NCI-H82 (cell line): Measurements from ENCODE around the gene PLPPR1.

Experiments
- DNase-seq: peaks from one replicate; lab custom pipeline; 2025; lab: John Stamatoyannopoulos, UW

PLPPR1 gene

DNA sequence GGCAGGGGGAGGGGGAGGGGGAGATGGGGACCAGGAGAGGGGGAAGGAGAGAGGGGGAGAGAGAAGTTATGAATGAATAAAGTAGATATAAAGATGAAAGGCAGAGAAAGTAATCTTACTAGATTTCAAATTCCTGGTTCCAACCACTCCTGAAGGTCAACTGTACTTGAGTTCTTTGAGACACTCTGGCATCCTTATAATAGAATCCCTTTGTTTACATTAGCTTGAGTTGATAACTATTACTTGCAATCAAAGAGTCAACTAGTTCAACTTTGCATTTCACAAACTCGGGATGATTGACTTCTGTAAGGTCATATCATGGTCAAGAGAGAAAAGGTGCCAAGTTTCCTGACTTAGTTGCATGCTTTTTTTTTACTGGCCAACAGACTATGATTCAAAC lies 314.1 kb downstream of the PLPPR1 start:
- DNase-seq, result no peak

DNA sequence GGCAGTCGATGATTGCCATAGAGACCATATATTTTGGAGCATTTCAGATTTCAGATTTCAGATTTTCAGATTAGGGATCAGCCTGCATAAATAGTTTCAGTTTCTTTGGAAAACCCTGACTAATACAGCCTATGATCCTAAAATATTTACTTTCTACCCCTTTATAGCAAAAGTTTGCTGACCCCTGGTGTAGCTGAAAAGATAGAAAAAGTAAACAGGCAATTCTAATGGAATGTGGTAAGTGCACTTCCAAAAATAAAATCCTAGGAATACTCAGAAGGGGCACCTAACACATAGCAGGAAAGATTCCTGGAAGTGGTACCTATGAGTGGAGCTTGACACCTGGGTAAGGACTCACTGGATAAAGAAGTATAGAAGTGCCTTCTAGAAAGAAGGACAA lies 321.8 kb downstream of the PLPPR1 start:
- DNase-seq, result no peak

DNA sequence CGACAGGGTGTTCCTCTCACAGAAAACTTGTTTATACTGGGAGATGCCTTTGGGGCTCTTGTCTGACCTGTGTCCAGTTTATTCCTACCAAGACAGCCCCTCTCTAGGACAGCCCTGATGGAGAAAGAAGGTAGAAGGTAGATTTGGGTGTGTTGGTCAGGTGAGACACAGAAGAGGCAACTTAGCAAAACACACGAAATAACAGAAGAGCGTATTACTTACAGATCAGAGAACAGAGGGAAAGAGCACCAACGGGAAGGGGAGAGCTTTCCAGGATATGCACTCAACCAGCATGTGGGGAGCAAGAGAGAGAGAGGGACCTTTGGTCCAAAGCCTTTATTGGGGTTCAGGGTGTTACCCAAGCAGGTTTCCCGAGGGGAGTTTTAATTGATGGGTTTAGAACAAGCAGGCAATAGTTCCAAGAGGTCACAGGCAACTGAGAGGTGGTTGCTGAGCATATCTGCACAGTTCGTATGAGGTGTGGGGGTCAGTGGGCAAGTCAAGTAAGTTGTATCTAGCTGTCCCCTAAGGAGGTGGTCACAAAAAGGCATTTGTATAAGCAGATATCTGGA lies 324.5 kb downstream of the PLPPR1 start:
- no peak for DNase-seq

DNA sequence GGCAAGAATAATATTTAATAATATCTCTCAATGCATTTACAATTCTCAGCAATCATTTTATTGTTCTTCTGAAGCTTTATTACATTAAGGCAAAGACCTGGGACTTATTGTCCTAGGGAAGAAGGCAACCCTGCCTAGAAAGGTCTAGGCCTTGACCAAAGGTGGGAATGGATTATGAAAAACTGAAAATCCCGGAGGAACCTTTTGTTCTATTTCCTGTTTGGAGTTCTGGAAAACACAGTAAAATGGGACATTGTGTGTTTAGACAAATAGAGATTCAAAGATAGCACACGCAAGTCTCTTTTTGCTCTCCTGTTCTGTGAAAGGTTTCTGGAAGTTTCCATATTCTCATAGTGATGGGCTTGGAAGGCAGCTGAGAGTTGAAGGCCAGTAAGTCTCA lies 325.2 kb downstream of the PLPPR1 start:
- no peak for DNase-seq

DNA sequence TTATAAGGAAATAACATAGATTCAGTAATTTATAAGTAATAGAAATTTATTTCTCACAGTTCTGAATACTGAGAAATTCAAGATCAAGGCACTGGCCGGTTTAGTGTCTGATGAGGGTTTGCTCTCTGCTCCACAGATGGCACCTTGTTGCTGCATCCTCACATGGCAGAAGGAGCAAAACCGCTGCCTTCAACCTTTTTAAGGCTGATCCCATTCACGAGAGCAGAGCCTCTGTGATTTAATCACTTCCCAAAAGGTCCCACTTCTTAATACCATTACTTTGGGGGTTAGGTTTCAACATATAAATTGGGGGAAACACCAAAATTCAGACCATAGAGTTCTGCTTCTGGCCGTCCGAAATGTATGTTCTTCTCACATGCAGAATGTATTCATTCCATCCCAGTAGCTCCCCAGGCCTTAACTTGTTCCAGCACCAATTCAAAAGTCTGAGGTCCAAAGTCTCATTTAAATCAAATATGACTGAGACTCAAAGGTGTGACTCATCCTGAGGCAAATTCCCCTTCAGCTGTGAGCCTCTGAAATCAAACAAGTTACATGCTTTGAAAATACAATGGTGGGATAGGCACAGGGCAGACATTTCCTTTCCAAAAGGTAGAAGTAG lies 325.7 kb downstream of the PLPPR1 start:
- no peak for DNase-seq

DNA sequence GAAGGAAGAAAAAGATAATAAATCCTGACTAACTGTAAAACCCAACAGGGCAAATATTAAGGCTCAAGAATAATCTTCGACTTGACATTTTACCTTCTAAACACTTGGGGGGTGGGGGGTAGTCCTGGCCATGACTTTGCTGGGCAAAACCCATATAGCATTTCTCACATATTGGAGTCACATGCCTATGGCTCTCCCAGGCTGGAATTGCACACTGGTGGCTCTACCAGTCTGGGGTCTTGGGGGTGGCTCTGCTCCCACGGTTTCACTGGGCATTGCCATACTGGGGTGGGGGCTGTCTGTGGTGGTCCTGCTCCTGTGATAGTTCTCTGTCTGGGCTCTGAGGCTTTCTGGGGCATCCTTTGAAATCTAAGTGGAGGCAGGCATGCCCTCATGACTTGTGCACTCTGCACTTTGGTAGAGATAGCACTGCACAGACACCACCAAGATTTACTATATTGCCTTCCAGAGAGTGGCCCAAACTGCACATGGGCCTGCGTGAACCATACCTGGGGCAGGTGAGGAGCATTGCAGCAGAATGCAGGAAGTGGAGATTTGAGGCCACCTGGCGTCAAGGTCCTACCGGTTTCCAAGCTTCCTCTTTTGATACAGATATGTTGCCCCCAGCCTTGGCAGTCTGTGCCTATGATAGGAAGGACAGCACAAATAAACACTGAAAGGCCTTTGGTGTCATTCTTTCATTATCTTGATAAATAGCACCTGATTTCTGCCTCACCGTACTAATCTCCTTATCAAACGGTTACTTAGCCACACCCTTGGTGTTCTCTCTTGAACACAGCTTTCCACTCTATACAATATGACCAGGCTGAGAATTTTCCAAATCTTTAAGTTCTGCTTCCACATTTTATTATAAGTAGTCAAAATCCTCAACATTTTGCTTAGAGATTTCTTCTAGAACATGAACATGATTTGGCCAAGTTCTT lies 326.5 kb downstream of the PLPPR1 start:
- no peak for DNase-seq

DNA sequence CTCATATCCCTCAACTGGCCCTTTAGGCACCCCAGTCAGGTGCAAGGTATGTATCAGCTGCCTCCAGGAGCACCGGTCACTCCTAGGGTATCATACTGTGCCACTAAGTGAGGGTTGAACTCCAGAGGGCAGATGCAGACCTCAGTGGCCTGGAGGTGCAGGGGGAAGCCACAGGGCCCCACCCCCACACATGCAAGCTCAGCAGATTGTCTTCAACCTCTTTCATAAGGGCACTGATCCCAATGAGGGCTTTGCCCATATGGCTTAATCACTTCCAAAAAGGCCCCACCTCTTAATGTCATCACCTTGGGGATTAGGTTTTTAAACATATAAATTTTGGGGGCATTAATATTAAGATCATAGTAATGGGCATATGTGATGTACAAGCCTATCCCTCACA lies 328.1 kb downstream of the PLPPR1 start:
- no peak for DNase-seq

DNA sequence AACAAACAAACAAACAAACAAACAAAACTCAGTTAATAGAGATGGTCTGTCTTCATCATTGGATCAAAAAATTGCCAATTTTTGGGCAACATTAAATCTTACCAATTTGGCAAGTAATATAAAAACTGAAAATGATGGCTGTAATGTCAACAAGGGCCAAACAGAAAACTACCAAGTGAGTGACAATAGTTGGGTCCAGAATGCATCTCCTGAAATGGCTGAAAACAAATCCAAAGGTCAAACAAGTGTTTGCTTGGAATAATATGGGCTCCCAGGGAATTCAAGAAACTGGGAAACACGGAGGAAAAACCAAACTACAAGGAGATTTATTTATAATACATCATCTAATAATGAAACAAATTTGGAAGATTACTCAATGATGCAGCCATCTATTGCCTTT lies 331.2 kb downstream of the PLPPR1 start:
- DNase-seq, result no peak

DNA sequence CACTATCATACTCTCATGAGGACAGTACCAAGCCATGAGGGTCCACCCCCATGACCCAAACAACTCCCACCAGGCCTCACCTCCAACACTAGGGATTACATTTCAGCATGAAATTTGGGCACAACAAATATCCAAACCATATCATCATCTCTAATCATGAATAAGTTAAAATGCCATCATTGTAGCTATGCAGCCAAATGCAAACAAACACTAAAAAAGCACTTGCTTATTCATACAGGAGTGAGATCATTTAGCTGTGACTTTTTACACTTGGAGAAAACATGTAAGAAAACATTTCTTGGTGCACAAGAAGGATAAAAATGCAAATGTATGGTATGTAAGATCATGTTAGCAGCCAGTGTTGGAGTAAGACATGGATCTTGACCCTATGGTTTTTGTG lies 332.1 kb downstream of the PLPPR1 start:
- no peak for DNase-seq

DNA sequence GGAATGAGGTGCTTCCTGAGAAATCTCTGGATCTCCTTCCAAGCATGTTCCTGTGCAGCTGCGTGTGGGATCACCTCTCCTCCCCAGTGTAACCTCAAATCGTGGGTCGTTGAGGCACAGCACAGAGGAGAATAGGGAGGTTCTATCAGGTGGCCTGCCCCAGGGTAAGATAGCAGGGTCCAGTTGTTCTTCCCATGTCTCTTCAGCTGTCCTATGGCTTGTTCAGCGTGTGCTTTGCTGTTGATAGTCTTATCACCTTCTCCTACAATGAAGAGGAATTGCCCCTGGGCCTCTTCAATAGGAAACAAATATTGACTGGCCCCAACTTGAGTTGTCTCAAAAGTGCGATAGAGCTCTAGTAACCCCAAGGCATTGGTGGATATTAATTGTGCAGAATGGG lies 333.9 kb downstream of the PLPPR1 start:
- DNase-seq, result no peak

DNA sequence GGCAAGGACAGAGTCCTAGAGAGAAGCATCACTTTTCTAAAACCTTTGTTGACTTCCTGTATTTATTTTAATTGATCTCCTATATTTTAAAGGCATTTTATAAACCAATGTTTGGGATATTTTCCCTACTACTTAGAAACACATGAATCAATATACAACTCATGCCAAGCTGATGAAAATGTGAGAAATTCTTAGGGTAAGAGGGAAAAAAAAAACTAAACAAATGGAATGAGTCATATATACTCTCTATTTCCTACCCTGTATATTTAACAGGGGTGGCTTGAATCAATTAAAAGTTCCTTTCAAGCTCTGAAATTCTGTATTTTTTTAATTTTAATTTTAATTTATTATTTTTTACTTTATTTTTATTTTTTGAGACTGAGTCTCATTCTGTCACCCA lies 336.7 kb downstream of the PLPPR1 start:
- no peak for DNase-seq

DNA sequence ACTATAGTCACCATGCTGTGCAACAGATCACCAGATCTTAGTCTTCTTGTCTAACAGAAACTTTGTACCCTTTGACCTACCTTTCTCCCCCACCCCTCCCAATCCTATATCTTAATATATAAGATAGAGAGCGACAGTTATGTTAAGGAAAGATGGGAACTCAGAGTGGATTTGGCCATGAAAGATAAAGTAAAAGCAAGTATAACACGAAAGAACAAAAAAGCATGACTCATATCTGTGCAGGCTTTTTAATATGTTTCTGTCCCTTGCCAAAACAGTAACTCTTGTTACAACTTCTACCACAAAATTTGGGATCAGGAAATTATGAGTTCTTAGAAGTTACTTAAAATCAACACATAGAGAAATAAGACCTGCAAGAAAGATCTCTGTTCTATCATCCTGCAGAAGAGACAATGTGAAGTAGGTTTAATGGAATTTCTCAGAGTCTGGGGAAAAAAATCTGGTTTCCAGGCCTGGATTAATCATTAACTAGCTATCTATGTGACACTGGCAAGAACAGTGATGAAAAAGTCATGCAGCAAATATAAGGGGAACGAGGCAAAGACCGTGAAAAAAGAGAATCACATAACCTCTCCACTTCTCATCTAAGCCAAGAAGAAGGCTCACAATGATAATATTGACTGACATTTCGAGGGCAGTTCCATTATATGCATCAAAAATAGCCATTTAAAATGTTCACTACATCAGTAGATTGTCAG lies 337.7 kb downstream of the PLPPR1 start:
- DNase-seq, result no peak

DNA sequence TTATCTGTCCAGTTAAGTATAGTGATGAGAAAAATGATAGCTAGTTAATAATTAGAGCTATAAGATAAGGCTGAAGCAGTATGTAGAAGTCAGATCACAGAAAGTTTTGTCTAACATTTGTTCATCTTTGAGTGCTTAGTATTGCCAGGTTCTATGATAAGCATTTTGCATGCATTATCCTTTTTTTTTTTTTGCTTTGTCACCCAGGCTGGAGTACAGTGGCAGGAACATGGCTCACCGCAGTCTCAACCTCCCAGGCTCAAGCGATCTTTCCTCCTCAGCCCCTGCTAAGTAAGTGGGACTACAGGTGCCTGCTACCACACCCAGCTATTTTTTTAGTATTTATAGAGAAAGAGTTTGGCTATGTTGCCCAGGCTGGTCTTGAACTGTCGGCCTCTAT lies 338.8 kb downstream of the PLPPR1 start:
- no peak for DNase-seq

DNA sequence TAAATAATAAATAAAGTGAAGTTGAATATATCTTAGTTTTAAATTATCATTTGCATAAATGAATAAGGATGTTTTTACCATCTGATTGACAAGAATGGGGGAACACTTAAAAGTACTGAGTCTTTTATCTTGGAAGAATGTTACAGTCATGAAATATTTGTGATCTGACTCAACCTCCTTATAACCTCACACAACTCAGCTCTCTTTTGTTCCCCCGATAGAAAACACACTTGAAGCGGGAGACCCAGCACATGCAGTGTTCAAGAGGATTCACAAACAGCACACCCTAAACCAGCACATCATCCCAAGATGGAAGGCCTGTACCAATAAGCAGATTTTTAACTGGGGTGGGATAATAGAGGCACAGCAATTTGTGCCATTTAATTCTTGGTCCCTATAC lies 340.8 kb downstream of the PLPPR1 start:
- DNase-seq, result no peak

DNA sequence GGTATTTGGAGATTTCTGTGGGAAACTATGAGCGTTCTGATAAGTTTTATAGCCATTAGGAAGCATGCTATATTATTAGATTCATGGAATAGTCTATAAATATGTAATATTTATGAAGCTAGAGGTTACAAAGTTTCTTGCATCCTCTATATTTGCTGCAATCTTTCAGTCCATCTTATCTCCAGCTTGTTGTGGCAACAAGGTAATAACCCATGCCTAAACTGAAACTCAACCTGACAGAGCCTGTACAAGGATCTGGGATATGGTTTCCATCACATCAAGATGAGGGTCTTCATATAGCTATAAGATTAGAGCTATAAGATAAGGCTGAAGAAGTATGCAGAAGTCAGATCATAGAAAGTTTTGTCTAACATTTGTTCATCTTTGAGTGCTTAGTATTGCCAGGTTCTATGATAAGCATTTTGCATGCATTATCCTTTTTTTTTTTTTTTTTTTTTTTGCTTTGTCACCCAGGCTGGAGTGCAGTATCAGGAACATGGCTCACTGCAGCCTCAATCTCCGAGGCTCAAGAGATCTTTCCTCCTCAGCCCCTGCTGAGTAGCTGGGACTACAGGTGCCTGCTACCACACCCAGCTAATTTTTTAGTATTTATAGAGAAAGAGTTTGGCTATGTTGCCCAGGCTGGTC lies 341.5 kb downstream of the PLPPR1 start:
- DNase-seq, result no peak

DNA sequence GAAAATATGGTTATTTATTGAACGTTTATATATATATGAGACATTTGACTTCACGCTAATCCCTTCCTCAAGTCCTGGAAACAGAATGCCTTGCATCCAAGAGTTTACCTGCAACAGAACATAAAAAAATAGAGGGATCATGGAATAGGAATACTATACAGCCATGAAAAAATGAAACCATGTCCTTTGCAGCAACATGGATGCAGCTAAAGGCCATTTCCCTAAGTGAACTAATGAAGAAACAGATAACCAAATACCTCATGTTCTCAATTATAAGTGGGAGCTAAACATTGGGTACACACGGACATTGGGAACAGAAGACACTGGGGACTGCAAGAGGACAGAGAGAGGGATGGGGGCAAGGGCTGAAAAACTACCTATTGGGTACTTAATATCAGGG lies 343.3 kb downstream of the PLPPR1 start:
- DNase-seq, result no peak

DNA sequence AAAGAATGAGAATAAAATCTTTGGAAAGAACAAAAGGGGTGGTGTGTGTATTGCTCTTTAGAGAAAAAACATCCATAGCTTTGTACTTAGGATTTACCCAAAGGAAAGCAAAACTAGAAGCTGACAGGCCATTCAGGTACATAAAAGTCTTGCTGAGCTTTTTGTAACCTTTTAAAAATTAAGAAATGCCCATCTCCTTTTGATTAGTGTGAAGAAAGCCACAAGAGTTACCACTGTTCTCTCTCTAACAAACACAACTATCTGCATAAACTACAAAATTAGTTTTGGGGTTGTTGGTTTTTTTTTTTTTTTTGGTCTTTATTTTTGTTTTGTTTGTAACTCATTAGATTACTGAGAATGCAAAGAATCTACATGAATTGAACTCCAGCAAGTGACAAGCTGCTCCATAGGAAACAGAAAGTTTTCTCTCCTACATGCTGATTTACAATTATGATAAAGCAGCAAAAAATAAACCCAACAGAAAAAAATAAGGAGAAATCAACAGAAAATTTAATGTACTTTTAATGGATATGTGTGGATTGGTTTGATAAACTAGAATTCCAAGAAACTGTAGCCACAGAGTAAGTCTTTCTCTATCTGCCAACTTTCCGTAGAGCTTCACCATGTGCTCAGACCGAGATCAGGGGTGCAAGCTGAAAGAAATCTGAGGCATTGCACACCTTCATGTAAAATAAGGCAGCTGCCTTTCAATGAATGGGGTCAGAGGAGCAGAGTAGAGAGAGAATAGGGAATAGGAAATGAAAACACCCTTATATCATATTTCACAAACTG lies 344.0 kb downstream of the PLPPR1 start:
- DNase-seq, result no peak
